GM12878 (cell line): ENCODE results near the gene TCEANC. TPM values are rescaled to one million over a fixed set of nuclear protein-coding genes. Genes with fewer than 3 reads are reported as not detected.

ENCODE experiments used
- ATAC-seq: fragments of 200-7000 bp; cut with Tn5 transposase; 3 replicates; pipeline ENCODE4 v1.9.1; 2020; ENCODE audit warnings: mild to moderate bottlenecking, moderate library complexity
- BruUV-seq: library from RNA; stranded (reverse); fragments of 400-500 nt; replicated peaks from 2 replicates; lab custom pipeline; 2021; lab: Mats Ljungman, UMichigan
- CTCF ChIA-PET: fragments of 300-600 bp; sonication (Branson Sonifier 250); formaldehyde crosslinking; extraction: SDS; loops from one replicate; lab custom pipeline; 2021; ENCODE audit warnings: inconsistent platforms; lab: Yijun Ruan, JAX
- POLR2A ChIA-PET: fragments of 350-600 bp; formaldehyde crosslinking; extraction: SDS; loops from one replicate; lab custom pipeline; 2021; ENCODE audit warnings: inconsistent platforms; lab: Charles Lee
- RAD21 ChIA-PET: fragments of 300-600 bp; sonication (Branson Sonifier 250); formaldehyde crosslinking; loops from one replicate; lab custom pipeline; 2023; ENCODE audit warnings: antibody characterized with exemption; ENCODE audit not compliant: unreplicated experiment; lab: Charles Lee
- SMC1A ChIA-PET: fragments of 300-600 bp; sonication (Branson Sonifier 250); formaldehyde crosslinking; loops from one replicate; lab custom pipeline; 2023; ENCODE audit not compliant: unreplicated experiment, uncharacterized antibody; lab: Charles Lee
- DNase-seq: peaks from one replicate; pipeline ENCODE4 v3.0.0-alpha.2; 2011; ENCODE audit warnings: low read depth, low spot score
- FAIRE-seq: peaks from 3 replicates; lab custom pipeline; 2011; peaks lifted over from hg19 to GRCh38; lab: Jason Lieb, UNC
- H2AFZ ChIP-seq: 2 replicates; pipeline ENCODE4 v1.6.0; 2011; ENCODE audit warnings: low read depth, low read length, control low read depth; ENCODE audit not compliant: control insufficient read depth
- H3K27ac ChIP-seq: 2 replicates; pipeline ENCODE4 v1.5.1; 2011; ENCODE audit warnings: control low read depth; ENCODE audit not compliant: control insufficient read depth, insufficient read depth
- H3K27me3 ChIP-seq, 2 experiments: replicated peaks in 1 of 2; 2 replicates each; pipeline versions ENCODE4 v1.6.0 to v1.6.1; 2011; ENCODE audit warnings: low read length in 1 of 2; ENCODE audit not compliant: control insufficient read depth in 2 of 2, insufficient read depth in 2 of 2
- H3K36me3 ChIP-seq, 2 experiments: 2 replicates each; pipeline ENCODE4 v1.5.1; 2011; ENCODE audit warnings: low read length in 1 of 2; ENCODE audit not compliant: control insufficient read depth in 2 of 2, insufficient read depth in 2 of 2
- H3K4me1 ChIP-seq: 2 replicates; pipeline ENCODE4 v1.6.1; 2011; ENCODE audit warnings: mild to moderate bottlenecking, low read length, moderate library complexity, mixed read lengths; ENCODE audit not compliant: control insufficient read depth, insufficient read depth
- H3K4me2 ChIP-seq: 2 replicates; pipeline ENCODE4 v1.6.0; 2011; ENCODE audit warnings: control low read depth; ENCODE audit not compliant: control insufficient read depth, insufficient read depth
- H3K4me3 ChIP-seq: fragments of 200-600 bp; sonication (generic); 2 replicates; pipeline ENCODE4 v1.5.1; 2016
- H3K79me2 ChIP-seq: 2 replicates; pipeline ENCODE4 v1.6.0; 2011; ENCODE audit warnings: low read length; ENCODE audit not compliant: control insufficient read depth, insufficient read depth
- H3K9ac ChIP-seq: 2 replicates; pipeline ENCODE4 v1.8.0; 2011; ENCODE audit warnings: low read length, control low read depth, mixed read lengths; ENCODE audit not compliant: control insufficient read depth, insufficient read depth
- H3K9me3 ChIP-seq: replicated peaks from 3 replicates; pipeline ENCODE4 v1.5.1; 2011; ENCODE audit warnings: mild to moderate bottlenecking, low read length; ENCODE audit not compliant: control insufficient read depth, insufficient read depth
- H4K20me1 ChIP-seq: 2 replicates; pipeline ENCODE4 v1.6.0; 2011; ENCODE audit not compliant: control insufficient read depth, insufficient read depth
- BCL11A ChIP-seq: IDR thresholded peaks from 2 replicates; pipeline ENCODE4 v1.6.1; 2011; ENCODE audit warnings: low read depth, low read length
- BHLHE40 ChIP-seq, 2 experiments: fragments of 450-650 bp in 1 of 2; IDR thresholded peaks; 2 replicates each; pipeline ENCODE4 v1.6.1; 2011 to 2017; ENCODE audit warnings: low read depth in 2 of 2, borderline replicate concordance in 1 of 2, improper control_type of control experiment in 1 of 2, low read length in 1 of 2, mild to moderate bottlenecking in 1 of 2
- CHD2 ChIP-seq: IDR thresholded peaks from 2 replicates; pipeline ENCODE4 v1.6.1; 2011; ENCODE audit warnings: low read depth, low read length, improper control_type of control experiment, borderline replicate concordance
- FOS ChIP-seq: IDR thresholded peaks from 3 replicates; pipeline ENCODE4 v1.6.1; 2011; ENCODE audit warnings: borderline replicate concordance; ENCODE audit not compliant: insufficient read length; ENCODE audit errors: extremely low read depth
- IKZF1 ChIP-seq: fragments of 450-650 bp; conservative IDR thresholded peaks from 2 replicates; pipeline ENCODE4 v1.6.1; 2017; ENCODE audit warnings: antibody characterized with exemption, mild to moderate bottlenecking
- MYC ChIP-seq: IDR thresholded peaks from 2 replicates; pipeline ENCODE4 v1.6.1; 2011; ENCODE audit warnings: mild to moderate bottlenecking, low read length, moderate library complexity, inconsistent platforms; ENCODE audit not compliant: insufficient read depth, insufficient replicate concordance, insufficient read length, severe bottlenecking
- NFIC ChIP-seq: IDR thresholded peaks from 2 replicates; pipeline ENCODE4 v1.6.1; 2012; ENCODE audit warnings: low read depth, mild to moderate bottlenecking, inconsistent platforms, low read length, moderate library complexity
- POLR2A ChIP-seq: IDR thresholded peaks from 2 replicates; pipeline ENCODE4 v1.6.1; 2011; ENCODE audit warnings: low read depth, mild to moderate bottlenecking, low read length
- TARDBP ChIP-seq: IDR thresholded peaks from 2 replicates; pipeline ENCODE4 v1.6.1; 2016; ENCODE audit warnings: borderline replicate concordance
- ZBED1 ChIP-seq: IDR thresholded peaks from 2 replicates; pipeline ENCODE4 v1.6.1; 2016; ENCODE audit warnings: borderline replicate concordance
- whole genome bisulfite sequencing: methylation state at CpG from one replicate; pipeline ENCODE4 v1.1.6; 2016; ENCODE audit warnings: low lambda C conversion rate; ENCODE audit not compliant: insufficient replicate concordance, insufficient coverage; ENCODE audit errors: missing lambda C conversion rate; 5-methylcytosine and 5-hydroxymethylcytosine counted together
- in situ Hi-C: fragments of 300-500 bp; cut with MboI; formaldehyde crosslinking; loops from 9 replicates; pipeline ENCODE4 v1.14.3; 2018; ENCODE audit warnings: mixed read lengths
- intact Hi-C: fragments of 100-400 bp; cut with micrococcal nuclease; formaldehyde crosslinking; loops from one replicate; pipeline ENCODE4 v1.14.2; 2022; ENCODE audit not compliant: unreplicated experiment
- polyA plus RNA-seq, 11 experiments: library from polyadenylated mRNA; depleted of rRNA in 4 of 11; unstranded in 6 of 11; stranded (reverse) in 5 of 11; fragments of >200 nt; fragmentation: Nextera tagmentation in 4 of 11; fragmentation: Illumina TruSeq in 1 of 11; extraction: Ambion mirVana in 4 of 11; extraction: Trizol in 1 of 11; gene quantifications; 1 replicate in 1 of 11; 2 replicates in 10 of 11; pipeline versions ENCODE4 v1.2.1 to v1.2.3, GENCODE V29; 2011 to 2016; ENCODE audit warnings: inconsistent platforms in 2 of 11, missing spikeins in 2 of 11, low read depth in 1 of 11
- total RNA-seq, 4 experiments: library from RNA; depleted of rRNA in 3 of 4; stranded (reverse); fragments of >200 nt in 3 of 4; fragmentation: Illumina TruSeq in 1 of 4; extraction: Trizol in 1 of 4; gene quantifications; 2 replicates each; pipeline versions ENCODE4 v1.2.1 to v1.2.3, GENCODE V29; 2013 to 2021

TCEANC gene
- total and polyA plus RNA-seq, 10 of the 15 experiments (the other 5 are each of a cell fraction or from before 2014, with no cell fraction given): 1.1 to 4.9 (median 2.9) TPM

- no peaks in the 10 kb centered on the region for H3K36me3 ChIP-seq
- FAIRE-seq (no peak), DNase-seq (no peak), ATAC-seq (no peak)
- ChIA-PET CTCF (interaction anchor here (0.6 kb wide), 1 partner anchor 10 kb away, joined by 3 read pairs; no protein-coding TSS in a partner anchor), SMC1A (interaction anchor here (1.3 kb wide), 1 partner anchor 19 kb away, joined by 3 read pairs; no protein-coding TSS in a partner anchor), RAD21 (interaction anchor here (0.6 kb wide), 1 partner anchor 1646 kb away, joined by 3 read pairs; no protein-coding TSS in a partner anchor), POLR2A (no interaction called here)
- no peaks in the 10 kb centered on the region for H3K27me3 ChIP-seq
- H3K9me3 ChIP-seq: no peaks in the 10 kb centered on the region; the same call in 2 of the 3 replicates
- no peak for TF ChIP-seq BHLHE40 (IDR thresholded peaks at IDR 0.05; ENCODE audit: borderline replicate concordance in 1 of 2, low read depth in 2 of 2, low read length in 1 of 2)
- no peak for TF ChIP-seq IKZF1
- TF ChIP-seq FOS: no peak
- TF ChIP-seq TARDBP: no peak
- TF ChIP-seq MYC: no peak
- no peak for TF ChIP-seq NFIC
- TF ChIP-seq POLR2A: no peak
- no peak for TF ChIP-seq BCL11A
- no peak for TF ChIP-seq ZBED1
- TF ChIP-seq CHD2: no peak
- H3K79me2 ChIP-seq: no peaks in the 10 kb centered on the region
- H3K4me2 ChIP-seq: no peak overlapping the region
- peaks cover 7% of the 10 kb centered on the region; the same call in 1 of the 2 replicates for H3K4me1 ChIP-seq
- 65% methylated on average over 7 of the region's 7 CpGs for WGBS
- BruUV-seq: no TSS peak
- H3K4me3 ChIP-seq: no peak overlapping the region
- H3K27ac ChIP-seq: no peak overlapping the region
- intact Hi-C loops (no loop called here), in situ Hi-C loops (no loop called here)
- no peak overlapping the region for H2AFZ ChIP-seq
- no peak overlapping the region for H3K9ac ChIP-seq
- H4K20me1 ChIP-seq: no peaks in the 10 kb centered on the region
These were observed 28.7 kb downstream of the TCEANC start for GRCh38 chrX:13681595-13681994.
